K562 (cell line): ENCODE measurements around the gene SPEG. TPM values are rescaled to one million over a fixed set of nuclear protein-coding genes. Genes with fewer than 3 reads are reported as not detected.
A peak's percentile ranks its signal among the peaks of the same experiment; 100 is the strongest.

Experiments used
- ARID4B ChIP-seq: sonication (generic); formaldehyde crosslinking; IDR thresholded peaks from 2 replicates; pipeline ENCODE4 v1.8.0; 2022; ENCODE audit warnings: mild to moderate bottlenecking, missing genetic modification reagents
- BRD4 ChIP-seq: fragments of 200-600 bp; sonication (generic); IDR thresholded peaks from 2 replicates; pipeline ENCODE4 v1.6.1; 2017; ENCODE audit warnings: inconsistent platforms
- BRF2 ChIP-seq: IDR thresholded peaks from 3 replicates; pipeline ENCODE4 v1.6.1; 2011; ENCODE audit warnings: borderline replicate concordance, mild to moderate bottlenecking; ENCODE audit not compliant: insufficient read length, insufficient read depth
- CBFA2T2 ChIP-seq: fragments of 450-650 bp; conservative IDR thresholded peaks from 2 replicates; pipeline ENCODE4 v1.6.1; 2017; ENCODE audit warnings: mild to moderate bottlenecking
- CBX5 ChIP-seq: IDR thresholded peaks from 2 replicates; pipeline ENCODE4 v1.6.1; 2014; ENCODE audit warnings: low read depth, borderline replicate concordance
- DPF2 ChIP-seq: fragments of 450-650 bp; IDR thresholded peaks from 2 replicates; pipeline ENCODE4 v1.6.1; 2016
- ELF4 ChIP-seq: fragments of 450-650 bp; formaldehyde crosslinking; IDR thresholded peaks from 2 replicates; pipeline ENCODE4 v1.4.0; 2022; ENCODE audit warnings: missing genetic modification characterization
- GTF2A2 ChIP-seq: IDR thresholded peaks from 2 replicates; pipeline ENCODE4 v1.6.1; 2016; ENCODE audit warnings: mild to moderate bottlenecking, missing genetic modification characterization, missing compliant biosample characterization
- HIVEP1 ChIP-seq: fragments of 250-450 bp; sonication (Bioruptor Pico); IDR thresholded peaks from 2 replicates; pipeline ENCODE4 v1.4.0; 2020; ENCODE audit warnings: mild to moderate bottlenecking
- KLF1 ChIP-seq: fragments of 450-650 bp; IDR thresholded peaks from 2 replicates; pipeline ENCODE4 v1.6.1; 2016; ENCODE audit warnings: missing genetic modification characterization, missing compliant biosample characterization
- KLF16 ChIP-seq: IDR thresholded peaks from 2 replicates; pipeline ENCODE4 v1.6.1; 2016; ENCODE audit warnings: antibody characterized with exemption
- MAFK ChIP-seq: IDR thresholded peaks from 2 replicates; pipeline ENCODE4 v1.6.1; 2011; ENCODE audit warnings: low read length, improper control_type of control experiment
- NCOA1 ChIP-seq: fragments of 450-650 bp; IDR thresholded peaks from 2 replicates; pipeline ENCODE4 v1.6.1; 2016; ENCODE audit warnings: low read depth
- NFATC3 ChIP-seq: fragments of 450-650 bp; IDR thresholded peaks from 2 replicates; pipeline ENCODE4 v1.6.1; 2017; ENCODE audit warnings: mild to moderate bottlenecking
- NUFIP1 ChIP-seq: fragments of 450-650 bp; IDR thresholded peaks from 2 replicates; pipeline ENCODE4 v1.6.1; 2018; ENCODE audit not compliant: partially characterized antibody
- RBM14 ChIP-seq: fragments of 200-400 bp; formaldehyde crosslinking; IDR thresholded peaks from 2 replicates; pipeline ENCODE4 v1.6.1; 2018; ENCODE audit warnings: low read depth, mild to moderate bottlenecking, low read length, moderate library complexity, borderline replicate concordance; ENCODE audit not compliant: insufficient read depth
- TAF15 ChIP-seq: fragments of 200-400 bp; formaldehyde crosslinking; IDR thresholded peaks from 2 replicates; pipeline ENCODE4 v1.6.1; 2017; ENCODE audit warnings: mild to moderate bottlenecking, low read depth, low read length, moderate library complexity
- THRAP3 ChIP-seq: fragments of 450-650 bp; IDR thresholded peaks from 2 replicates; pipeline ENCODE4 v1.6.1; 2016; ENCODE audit warnings: mild to moderate bottlenecking, inconsistent platforms, borderline replicate concordance
- TSC22D4 ChIP-seq: fragments of 450-650 bp; IDR thresholded peaks from 2 replicates; pipeline ENCODE4 v1.6.1; 2016; ENCODE audit warnings: missing genetic modification characterization, missing biosample characterization, control low read depth
- XRCC5 ChIP-seq: fragments of 200-400 bp; formaldehyde crosslinking; IDR thresholded peaks from 2 replicates; pipeline ENCODE4 v1.6.1; 2017; ENCODE audit warnings: low read depth, mild to moderate bottlenecking, low read length
- ZNF561 ChIP-seq: fragments of 450-650 bp; formaldehyde crosslinking; conservative IDR thresholded peaks from 2 replicates; pipeline ENCODE4 v1.4.0; 2020; ENCODE audit warnings: mild to moderate bottlenecking, moderate library complexity
- ZNF655 ChIP-seq: fragments of 250-450 bp; sonication (Bioruptor Pico); IDR thresholded peaks from 2 replicates; pipeline ENCODE4 v1.5.0; 2021
- ZNF717 ChIP-seq: fragments of 250-450 bp; sonication (Bioruptor Pico); IDR thresholded peaks from 2 replicates; pipeline ENCODE4 v1.5.0; 2021
- ZNF830 ChIP-seq: fragments of 250-450 bp; sonication (Bioruptor Pico); IDR thresholded peaks from 2 replicates; pipeline ENCODE4 v1.5.0; 2021; ENCODE audit warnings: mild to moderate bottlenecking
- ZSCAN32 ChIP-seq: fragments of 450-650 bp; formaldehyde crosslinking; IDR thresholded peaks from 2 replicates; pipeline ENCODE4 v1.4.0; 2020; ENCODE audit warnings: mild to moderate bottlenecking, moderate library complexity
- polyA plus RNA-seq, 8 experiments: library from polyadenylated mRNA; depleted of rRNA in 4 of 8; stranded (reverse) in 5 of 8; unstranded in 3 of 8; fragments of >200 nt; fragmentation: Nextera tagmentation in 2 of 8; fragmentation: Illumina TruSeq in 1 of 8; extraction: Ambion mirVana in 2 of 8; extraction: Trizol in 1 of 8; gene quantifications; 2 replicates each; pipeline versions ENCODE4 v1.2.1 to v1.2.3, GENCODE V29; 2011 to 2014; ENCODE audit warnings: inconsistent platforms in 1 of 8, missing spikeins in 1 of 8
- total RNA-seq, 7 experiments: library from RNA; depleted of rRNA in 6 of 7; stranded (reverse); fragments of >200 nt in 6 of 7; fragmentation: Illumina TruSeq in 2 of 7; extraction: Trizol in 2 of 7; gene quantifications; 2 replicates each; pipeline versions ENCODE4 v1.2.1 to v1.2.3, GENCODE V29; 2011 to 2021; ENCODE audit warnings: low replicate concordance in 1 of 7

The SPEG gene
- total and polyA plus RNA-seq, 9 of the 15 experiments (the other 6 are each of a cell fraction or from before 2014, with no cell fraction given), result 0.49 to 8.7 (median 3.0) TPM

- TF ChIP-seq ARID4B (no peak), BRD4 (no peak), THRAP3 (no peak), RBM14 (no peak), XRCC5 (no peak), KLF16 (no peak), HIVEP1 (CRISPR knock-in tag) (no peak), MAFK (no peak), NUFIP1 (no peak), ELF4 (CRISPR knock-in tag) (no peak), DPF2 (peak; percentile 65), ZNF561 (CRISPR knock-in tag) (no peak), CBFA2T2 (peak; percentile 27; the same call in 1 of the 2 replicates), TAF15 (no peak), ZSCAN32 (CRISPR knock-in tag) (no peak), ZNF830 (CRISPR knock-in tag) (no peak), ZNF655 (CRISPR knock-in tag) (no peak), ZNF717 (CRISPR knock-in tag) (no peak), NCOA1 (no peak), BRF2 (no peak), CBX5 (no peak), GTF2A2 (tag) (no peak), KLF1 (tag) (no peak), NFATC3 (no peak), TSC22D4 (tag) (no peak)
These were observed 87.7 kb downstream of the SPEG start (continued) for GRCh38 chr2:219522111-219523030.
